NT2/D1 (cell line): ENCODE measurements around the gene EPB41L4A.

Experiments used
- YY1 ChIP-seq: IDR thresholded peaks from 2 replicates; pipeline ENCODE4 v1.6.1; 2011; ENCODE audit not compliant: insufficient read length, insufficient read depth
- ZNF274 ChIP-seq: IDR thresholded peaks from 2 replicates; pipeline ENCODE4 v1.6.1; 2011; ENCODE audit warnings: mild to moderate bottlenecking, low read depth, low read length

- TF ChIP-seq YY1 (no peak), ZNF274 (no peak)
These were observed 143.4 kb downstream of the EPB41L4A start for GRCh38 chr5:112275671-112276070.
